ENCODE results near the gene PRTFDC1. TPM values are rescaled to one million over a fixed set of nuclear protein-coding genes. Genes with fewer than 3 reads are reported as not detected.

PRTFDC1 gene
- total RNA-seq, 5 donors from 2014 or later (not counting 1 experiment from before 2014, with no cell fraction given) = 0.43 to 1.5 (median 0.76) TPM

- ChIA-PET POLR2A (interaction anchor here in 1 of 2 donors (0.6 kb wide), 1 partner anchor 322 kb away, joined by 3 read pairs; no protein-coding TSS in a partner anchor), CTCF (no interaction called here)
- Histone ChIP-seq H3K4me1 (ENCODE audit: control insufficient read depth in 1 of 2, extremely low read depth in 1 of 2, insufficient read depth in 2 of 2, low read length in 2 of 2) (no peaks in the 10 kb centered on the region), H3K36me3 (ENCODE audit: control insufficient read depth in 2 of 2, extremely low read depth in 1 of 2, insufficient read depth in 1 of 2, low read length in 1 of 2) (no peaks in the 10 kb centered on the region), H3K27ac (ENCODE audit: low read length) (no peak overlapping the region), H3K9me3 (no peaks in the 10 kb centered on the region), H3K27me3 (replicated peaks in 1 of 2; ENCODE audit: control insufficient read depth in 2 of 2, extremely low read depth in 1 of 2, insufficient read depth in 2 of 2, low read length in 1 of 2) (no peaks in the 10 kb centered on the region), H3K4me3 (ENCODE audit: control insufficient read depth in 1 of 2, extremely low read depth in 1 of 2, low read length in 1 of 2) (no peak overlapping the region)
- WGBS (ENCODE audit: insufficient coverage) = 90% methylated on average over 8 of the region's 11 CpGs
- peaks cover 5 to 16% (median 6%) of the 10 kb centered on the region in 3 donors for H3K4me1 Mint-ChIP-seq
- no peaks in the 10 kb centered on the region for H3K36me3 Mint-ChIP-seq
- no peak overlapping the region for H3K27ac Mint-ChIP-seq
- DNase-seq (no peak), ATAC-seq (replicated peaks in 1 of 4) (no peak)
- H3K9me3 Mint-ChIP-seq = no peaks in the 10 kb centered on the region
- no peaks in the 10 kb centered on the region for H3K27me3 Mint-ChIP-seq
- no peak overlapping the region for H3K4me3 Mint-ChIP-seq
Measured at GRCh38 chr10:24944512-24945255, 7.7 kb downstream of the PRTFDC1 start.

DNA sequence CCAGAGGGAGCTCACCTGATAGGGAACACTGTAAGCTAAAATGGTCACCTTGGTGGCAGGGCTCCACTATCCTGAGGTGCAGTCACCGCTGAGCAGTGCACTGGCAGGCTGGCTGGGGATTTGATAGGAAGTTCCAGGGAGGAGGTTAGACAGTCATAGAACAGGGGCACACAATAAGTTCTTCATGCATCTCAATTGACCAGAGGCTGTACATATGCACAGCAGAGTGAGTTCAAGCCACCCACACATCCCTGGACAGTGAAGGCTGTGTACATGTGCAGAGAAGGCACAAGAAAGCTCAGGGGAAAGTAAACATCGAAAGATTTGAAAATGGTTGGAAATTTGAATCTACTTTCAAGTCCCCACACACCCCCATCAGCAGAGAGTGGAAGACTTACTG is 13.9 kb downstream of the PRTFDC1 start:
- no peaks in the 10 kb centered on the region for H3K36me3 ChIP-seq (ENCODE audit: control insufficient read depth in 2 of 2, extremely low read depth in 1 of 2, insufficient read depth in 1 of 2, low read length in 1 of 2)
- Mint-ChIP-seq H3K27ac (no peak overlapping the region), H3K9me3 (no peaks in the 10 kb centered on the region), H3K27me3 (no peaks in the 10 kb centered on the region), H3K4me1 (no peaks in the 10 kb centered on the region), H3K4me3 (no peak overlapping the region), H3K36me3 (peaks cover 3% of the 10 kb centered on the region)
- H3K27me3 ChIP-seq (replicated peaks in 1 of 2; ENCODE audit: control insufficient read depth in 2 of 2, extremely low read depth in 1 of 2, insufficient read depth in 2 of 2, low read length in 1 of 2) = no peaks in the 10 kb centered on the region
- no peak overlapping the region for H3K27ac ChIP-seq (ENCODE audit: low read length)
- ATAC-seq (replicated peaks in 1 of 4) (no peak), DNase-seq (no peak)
- H3K4me3 ChIP-seq (ENCODE audit: control insufficient read depth in 1 of 2, extremely low read depth in 1 of 2, low read length in 1 of 2) = no peak overlapping the region
- no peaks in the 10 kb centered on the region for H3K9me3 ChIP-seq
- no peaks in the 10 kb centered on the region for H3K4me1 ChIP-seq (ENCODE audit: control insufficient read depth in 1 of 2, extremely low read depth in 1 of 2, insufficient read depth in 2 of 2, low read length in 2 of 2)
- ChIA-PET POLR2A (interaction anchor here in 1 of 2 donors (0.6 kb wide), 1 partner anchor 317 kb away, joined by 5 read pairs; no protein-coding TSS in a partner anchor), CTCF (no interaction called here)
- no CpG with 5 or more reads among the region's 2 CpGs for WGBS (ENCODE audit: insufficient coverage)

DNA sequence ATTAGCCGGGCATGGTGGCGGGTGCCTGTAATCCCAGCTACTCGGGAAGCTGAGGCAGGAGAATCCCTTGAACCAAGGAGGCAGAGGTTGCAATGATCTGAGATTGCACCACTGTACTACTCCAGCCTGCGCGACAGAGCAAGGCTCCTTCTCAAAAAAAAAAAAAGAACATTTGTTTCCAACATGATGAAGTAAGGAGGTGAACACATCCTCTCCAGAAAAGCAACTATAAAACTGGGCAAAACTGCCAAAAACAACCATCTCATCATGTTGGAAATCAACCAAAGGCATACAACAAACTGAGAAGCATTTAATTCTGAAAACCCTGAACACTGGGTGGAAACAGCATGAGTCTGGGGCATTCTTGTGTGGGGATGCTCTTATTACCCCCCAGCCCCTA is 14.3 kb downstream of the PRTFDC1 start:
- no peaks in the 10 kb centered on the region for H3K4me1 ChIP-seq (ENCODE audit: control insufficient read depth in 1 of 2, extremely low read depth in 1 of 2, insufficient read depth in 2 of 2, low read length in 2 of 2)
- no peak for DNase-seq
- H3K9me3 ChIP-seq = no peaks in the 10 kb centered on the region
- H3K36me3 ChIP-seq (ENCODE audit: control insufficient read depth in 2 of 2, extremely low read depth in 1 of 2, insufficient read depth in 1 of 2, low read length in 1 of 2) = no peaks in the 10 kb centered on the region
- no peak overlapping the region for H3K27ac ChIP-seq (ENCODE audit: low read length)
- H3K4me3 Mint-ChIP-seq = no peak overlapping the region
- H3K27me3 ChIP-seq (replicated peaks in 1 of 2; ENCODE audit: control insufficient read depth in 2 of 2, extremely low read depth in 1 of 2, insufficient read depth in 2 of 2, low read length in 1 of 2) = no peaks in the 10 kb centered on the region
- H3K4me3 ChIP-seq (ENCODE audit: control insufficient read depth in 1 of 2, extremely low read depth in 1 of 2, low read length in 1 of 2) = no peak overlapping the region
- peaks cover 3% of the 10 kb centered on the region for H3K36me3 Mint-ChIP-seq
- ChIA-PET CTCF (interaction anchor here (0.5 to 0.7 kb wide), 2 partner anchors 64 to 248 kb away, joined by 4 to 7 read pairs; no protein-coding TSS in a partner anchor), POLR2A (no interaction called here)
- WGBS (ENCODE audit: insufficient coverage) = no CpG with 5 or more reads among the region's 5 CpGs
- no peaks in the 10 kb centered on the region for H3K4me1 Mint-ChIP-seq
- H3K9me3 Mint-ChIP-seq = no peaks in the 10 kb centered on the region
- no peak overlapping the region for H3K27ac Mint-ChIP-seq
- no peak for ATAC-seq (replicated peaks in 1 of 4)
- no peaks in the 10 kb centered on the region for H3K27me3 Mint-ChIP-seq

GRCh38 chr10:24935504-24936292 is 16.7 kb downstream of the PRTFDC1 start:
- no peak overlapping the region for H3K27ac ChIP-seq (ENCODE audit: low read length)
- no peak overlapping the region for H3K4me3 Mint-ChIP-seq
- no peaks in the 10 kb centered on the region for H3K9me3 Mint-ChIP-seq
- no peak overlapping the region for H3K27ac Mint-ChIP-seq
- no peaks in the 10 kb centered on the region for H3K9me3 ChIP-seq
- no peak overlapping the region for H3K4me3 ChIP-seq (ENCODE audit: control insufficient read depth in 1 of 2, extremely low read depth in 1 of 2, low read length in 1 of 2)
- POLR2A ChIA-PET = interaction anchor here in 1 of 2 donors (0.6 kb wide), 1 partner anchor 291 kb away, joined by 8 read pairs; no protein-coding TSS in a partner anchor
- peaks cover 3% of the 10 kb centered on the region for H3K36me3 Mint-ChIP-seq
- H3K27me3 Mint-ChIP-seq = no peaks in the 10 kb centered on the region
- H3K4me1 Mint-ChIP-seq = peaks cover 0 to 5% (median 0%) of the 10 kb centered on the region in 3 donors
- no CpG with 5 or more reads among the region's 8 CpGs for WGBS (ENCODE audit: insufficient coverage)
- H3K27me3 ChIP-seq (replicated peaks in 1 of 2; ENCODE audit: control insufficient read depth in 2 of 2, extremely low read depth in 1 of 2, insufficient read depth in 2 of 2, low read length in 1 of 2) = no peaks in the 10 kb centered on the region
- DNase-seq (no peak), ATAC-seq (replicated peaks in 1 of 4) (no peak)
- H3K4me1 ChIP-seq (ENCODE audit: control insufficient read depth in 1 of 2, extremely low read depth in 1 of 2, insufficient read depth in 2 of 2, low read length in 2 of 2) = no peaks in the 10 kb centered on the region
- CTCF ChIA-PET = interaction anchor here in 1 of 2 donors (0.6 to 0.7 kb wide), 2 partner anchors 14 to 20 kb away, joined by 3 to 4 read pairs; no protein-coding TSS in a partner anchor
- H3K36me3 ChIP-seq (ENCODE audit: control insufficient read depth in 2 of 2, extremely low read depth in 1 of 2, insufficient read depth in 1 of 2, low read length in 1 of 2) = no peaks in the 10 kb centered on the region

DNA sequence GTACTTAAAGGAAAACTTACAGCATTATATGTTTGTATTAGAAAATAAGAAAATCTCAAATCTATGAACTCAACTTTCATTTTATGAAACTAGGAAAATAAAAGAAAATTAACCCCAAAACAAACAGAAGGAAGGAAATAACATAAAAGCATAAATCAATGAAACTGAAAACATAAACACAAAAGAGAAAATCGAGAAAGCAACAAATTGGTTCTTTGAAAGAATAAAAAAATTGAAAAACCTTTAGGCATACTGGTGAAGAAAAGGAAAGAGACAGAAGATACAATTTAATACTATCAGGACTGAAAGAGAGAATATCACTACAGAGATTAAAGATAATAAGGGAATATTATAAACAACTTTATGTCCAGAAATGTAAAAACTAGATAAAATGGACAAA is 21.2 kb downstream of the PRTFDC1 start:
- Histone ChIP-seq H3K4me1 (ENCODE audit: control insufficient read depth in 1 of 2, extremely low read depth in 1 of 2, insufficient read depth in 2 of 2, low read length in 2 of 2) (peaks cover 3 to 17% of the 10 kb centered on the region in 2 experiments), H3K4me3 (ENCODE audit: control insufficient read depth in 1 of 2, extremely low read depth in 1 of 2, low read length in 1 of 2) (no peak overlapping the region), H3K9me3 (no peaks in the 10 kb centered on the region), H3K27me3 (replicated peaks in 1 of 2; ENCODE audit: control insufficient read depth in 2 of 2, extremely low read depth in 1 of 2, insufficient read depth in 2 of 2, low read length in 1 of 2) (no peaks in the 10 kb centered on the region), H3K27ac (ENCODE audit: low read length) (no peak overlapping the region), H3K36me3 (ENCODE audit: control insufficient read depth in 2 of 2, extremely low read depth in 1 of 2, insufficient read depth in 1 of 2, low read length in 1 of 2) (no peaks in the 10 kb centered on the region)
- H3K36me3 Mint-ChIP-seq = peaks cover 3% of the 10 kb centered on the region
- ATAC-seq (replicated peaks in 1 of 4) (no peak), DNase-seq (no peak)
- no CpG with 5 or more reads among the region's 1 CpG for WGBS (ENCODE audit: insufficient coverage)
- no peak overlapping the region for H3K27ac Mint-ChIP-seq
- H3K27me3 Mint-ChIP-seq = no peaks in the 10 kb centered on the region
- H3K9me3 Mint-ChIP-seq = no peaks in the 10 kb centered on the region
- CTCF ChIA-PET = interaction anchor here (0.7 to 1.3 kb wide), 2 partner anchors 8 to 13 kb away, joined by 3 read pairs; no protein-coding TSS in a partner anchor
- H3K4me1 Mint-ChIP-seq = peaks cover 10 to 23% (median 19%) of the 10 kb centered on the region in 3 donors
- no peak overlapping the region for H3K4me3 Mint-ChIP-seq
- POLR2A ChIA-PET = interaction anchor here in 1 of 2 donors (0.6 kb wide), 1 partner anchor 572 kb away, joined by 11 read pairs; no protein-coding TSS in a partner anchor

- Histone ChIP-seq H3K4me3 (ENCODE audit: control insufficient read depth in 1 of 2, extremely low read depth in 1 of 2, low read length in 1 of 2) (no peak overlapping the region), H3K27me3 (replicated peaks in 1 of 2; ENCODE audit: control insufficient read depth in 2 of 2, extremely low read depth in 1 of 2, insufficient read depth in 2 of 2, low read length in 1 of 2) (no peaks in the 10 kb centered on the region), H3K9me3 (no peaks in the 10 kb centered on the region), H3K36me3 (ENCODE audit: control insufficient read depth in 2 of 2, extremely low read depth in 1 of 2, insufficient read depth in 1 of 2, low read length in 1 of 2) (no peaks in the 10 kb centered on the region), H3K4me1 (ENCODE audit: control insufficient read depth in 1 of 2, extremely low read depth in 1 of 2, insufficient read depth in 2 of 2, low read length in 2 of 2) (peaks cover 3 to 17% of the 10 kb centered on the region in 2 experiments), H3K27ac (ENCODE audit: low read length) (no peak overlapping the region)
- WGBS (ENCODE audit: insufficient coverage) = no CpG with 5 or more reads among the region's 2 CpGs
- H3K9me3 Mint-ChIP-seq = no peaks in the 10 kb centered on the region
- no peak for ATAC-seq (replicated peaks in 1 of 4)
- H3K36me3 Mint-ChIP-seq = peaks cover 3% of the 10 kb centered on the region
- no peaks in the 10 kb centered on the region for H3K27me3 Mint-ChIP-seq
- no peak overlapping the region for H3K27ac Mint-ChIP-seq
- no peak for DNase-seq
- ChIA-PET CTCF (interaction anchor here in 1 of 2 donors (1.3 kb wide), 1 partner anchor 13 kb away, joined by 3 read pairs; no protein-coding TSS in a partner anchor), POLR2A (no interaction called here)
- no peak overlapping the region for H3K4me3 Mint-ChIP-seq
- peaks cover 10 to 23% (median 19%) of the 10 kb centered on the region in 3 donors for H3K4me1 Mint-ChIP-seq
Measured at GRCh38 chr10:24930427-24930826, 22.0 kb downstream of the PRTFDC1 start.
